ENCODE data around the gene PGRMC2. TPM values are rescaled to one million over a fixed set of nuclear protein-coding genes. Genes with fewer than 3 reads are reported as not detected.
"Not testable (repeated sequence)": the region's sequence is repeated elsewhere in the genome, so short reads cannot be mapped to it uniquely, and the experiment has no call there.

The PGRMC2 gene
- total RNA-seq, 1 donor from 2014 or later = 28.1 TPM

DNA sequence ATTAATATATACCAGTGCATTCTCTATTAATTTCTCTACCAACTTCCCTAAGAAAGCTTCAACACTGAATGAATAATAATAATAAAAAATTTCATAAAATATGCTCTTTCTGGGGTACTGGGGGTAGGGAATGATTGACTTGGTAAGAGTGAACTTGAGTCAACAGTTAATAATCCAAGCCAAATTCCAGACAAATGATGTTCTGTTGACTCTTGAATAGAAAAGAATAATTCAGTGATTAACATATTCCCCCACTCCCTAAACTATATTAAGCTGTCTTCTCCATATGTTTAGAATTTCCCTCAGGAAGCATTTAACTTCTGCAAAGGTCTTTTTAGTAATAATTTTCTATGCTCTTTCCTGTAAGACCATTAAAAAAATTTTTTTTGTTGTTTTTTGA, 12.3 kb downstream of the PGRMC2 start:
- FAIRE-seq (no peak), DNase-seq (ENCODE audit: low spot score in 2 of 2) (no peak)

DNA sequence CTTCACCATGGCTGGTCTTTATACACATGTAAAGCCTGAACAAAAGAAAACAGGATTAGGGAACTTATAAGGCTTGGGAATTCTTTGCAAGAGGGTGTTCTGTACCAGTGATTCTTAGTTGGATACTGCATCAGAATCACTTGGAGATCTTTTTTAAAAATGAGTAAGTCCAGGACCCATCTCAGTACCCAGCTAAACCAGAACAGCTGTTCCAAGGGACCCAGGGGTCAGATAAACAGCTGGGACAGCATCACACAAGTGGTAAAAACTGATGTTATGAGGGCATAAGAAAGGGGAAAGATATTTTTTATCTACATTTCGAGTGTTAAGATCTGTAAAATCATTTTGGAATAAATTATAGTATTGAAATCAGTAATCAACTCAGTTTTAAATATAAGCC, 16.1 kb downstream of the PGRMC2 start:
- FAIRE-seq (no peak), DNase-seq (ENCODE audit: low spot score in 2 of 2) (no peak)

DNA sequence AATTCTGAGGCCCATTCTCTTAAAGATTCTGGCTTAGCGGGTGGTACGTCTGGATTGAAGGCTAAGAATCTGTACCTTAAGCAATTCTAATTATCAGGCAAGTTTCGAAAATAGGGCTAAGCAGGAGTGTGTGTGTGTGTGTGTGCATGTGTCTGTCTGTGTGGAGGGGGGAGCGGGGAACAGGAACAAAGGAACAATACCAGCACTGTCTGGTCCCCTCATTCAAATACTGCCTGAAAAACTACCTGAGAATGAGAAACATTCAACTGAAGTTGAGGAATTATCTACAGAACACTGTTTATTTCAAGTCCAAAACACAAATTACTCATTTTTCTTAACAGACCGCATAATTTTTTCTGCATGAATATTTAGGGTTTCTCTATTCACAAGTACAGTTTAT, 18.6 kb downstream of the PGRMC2 start:
- FAIRE-seq = no peak
- no peak for DNase-seq (ENCODE audit: low spot score in 2 of 2)

DNA sequence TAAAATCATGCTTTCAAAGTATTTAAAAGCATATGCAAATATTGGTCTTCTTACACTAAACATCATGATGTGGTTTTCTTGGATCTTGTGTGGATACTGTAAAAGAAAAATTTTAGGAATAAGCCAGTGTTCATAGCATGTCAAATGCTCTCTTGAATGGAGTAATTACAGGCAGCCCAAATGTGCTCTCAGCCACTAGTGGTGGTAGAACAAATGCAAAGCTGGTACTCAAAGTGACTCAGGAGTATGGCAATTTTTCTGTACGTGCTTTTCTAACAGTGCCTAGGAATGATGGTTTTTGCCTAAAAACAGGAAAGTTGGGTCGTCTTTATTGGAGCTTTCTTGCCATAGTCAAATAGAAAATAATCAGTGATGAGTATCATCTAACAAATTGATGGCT, 19.9 kb downstream of the PGRMC2 start:
- DNase-seq (ENCODE audit: low spot score in 2 of 2) (no peak), FAIRE-seq (no peak)

DNA sequence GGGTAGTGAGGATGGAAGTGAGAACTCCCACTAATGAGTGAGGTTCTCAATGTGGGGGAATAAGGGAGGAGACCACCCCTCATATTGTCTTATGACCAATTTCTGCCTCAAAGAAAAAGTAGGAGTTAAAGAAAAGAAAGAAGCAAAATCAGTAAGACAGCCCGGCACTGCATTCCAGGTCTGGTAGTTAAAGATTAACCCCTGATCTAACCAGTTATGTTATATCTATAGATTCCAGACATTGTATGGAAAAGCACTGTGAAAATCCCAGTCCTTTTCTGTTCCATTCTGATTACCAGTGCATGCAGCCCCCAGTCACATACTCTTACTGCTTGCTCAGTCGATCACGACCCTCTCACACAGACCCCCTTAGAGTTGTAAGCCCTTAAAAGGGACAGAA, 20.4 kb downstream of the PGRMC2 start:
- not testable (repeated sequence) for FAIRE-seq; DNase-seq (ENCODE audit: low spot score in 2 of 2)

DNA sequence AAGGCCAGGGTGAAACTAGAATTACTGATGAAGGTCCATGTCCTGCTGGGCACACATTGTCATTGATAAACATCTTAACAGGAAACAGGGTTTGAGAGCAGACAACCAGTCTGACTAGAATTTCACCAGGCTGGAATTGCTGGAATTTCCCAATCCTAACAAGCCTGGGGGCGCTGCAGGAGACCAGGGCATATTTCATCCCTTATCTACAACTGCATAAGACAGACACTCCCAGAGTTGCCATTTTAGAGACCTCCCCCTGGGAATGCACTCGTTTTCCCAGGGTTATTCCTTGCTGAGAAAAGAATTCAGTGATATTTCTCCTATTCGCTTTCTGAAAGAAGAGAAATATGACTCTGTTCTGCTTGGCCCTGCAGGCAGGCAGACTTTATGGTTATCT, 22.1 kb downstream of the PGRMC2 start:
- not testable (repeated sequence) for FAIRE-seq; DNase-seq (ENCODE audit: low spot score in 2 of 2)

DNA sequence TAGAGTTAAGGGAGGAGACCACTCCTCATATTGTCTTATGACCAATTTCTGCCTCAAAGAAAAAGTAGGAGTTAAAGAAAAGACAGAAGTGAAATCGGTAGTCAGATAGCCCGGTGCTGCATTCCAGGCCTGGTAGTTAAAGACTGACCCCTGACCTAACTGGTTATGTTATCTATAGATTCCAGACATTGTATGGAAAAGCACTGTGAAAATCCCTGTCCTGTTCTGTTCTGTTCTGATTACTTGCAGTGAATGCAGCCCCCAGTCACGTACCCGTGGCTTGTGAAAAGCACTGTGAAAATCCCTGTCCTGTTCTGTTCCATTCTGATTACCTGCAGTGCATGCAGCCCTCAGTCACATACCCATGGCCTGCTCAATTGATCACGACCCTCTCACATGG, 27.7 kb downstream of the PGRMC2 start:
- DNase-seq (ENCODE audit: low spot score in 2 of 2); FAIRE-seq: not testable (repeated sequence)

DNA sequence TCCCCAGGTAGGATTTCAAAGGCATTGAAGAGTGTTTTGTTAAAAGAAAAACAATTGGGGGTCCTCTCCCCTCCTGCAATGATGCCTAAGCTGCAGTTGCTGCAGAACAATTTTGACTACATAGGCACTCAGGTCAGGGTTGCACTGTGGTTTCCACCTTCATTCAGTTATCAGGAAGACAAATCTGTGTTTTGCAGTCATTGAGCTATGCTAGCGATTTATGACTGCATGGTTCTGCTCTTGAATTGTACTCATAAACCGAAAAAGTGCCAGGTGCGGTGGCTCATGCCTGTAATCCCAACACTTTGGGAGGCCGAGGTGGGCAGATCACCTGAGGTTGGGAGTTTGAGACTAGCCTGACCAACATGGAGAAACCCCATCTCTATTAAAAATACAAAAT, 29.4 kb downstream of the PGRMC2 start:
- not testable (repeated sequence) for DNase-seq (ENCODE audit: low spot score in 2 of 2); FAIRE-seq

DNA sequence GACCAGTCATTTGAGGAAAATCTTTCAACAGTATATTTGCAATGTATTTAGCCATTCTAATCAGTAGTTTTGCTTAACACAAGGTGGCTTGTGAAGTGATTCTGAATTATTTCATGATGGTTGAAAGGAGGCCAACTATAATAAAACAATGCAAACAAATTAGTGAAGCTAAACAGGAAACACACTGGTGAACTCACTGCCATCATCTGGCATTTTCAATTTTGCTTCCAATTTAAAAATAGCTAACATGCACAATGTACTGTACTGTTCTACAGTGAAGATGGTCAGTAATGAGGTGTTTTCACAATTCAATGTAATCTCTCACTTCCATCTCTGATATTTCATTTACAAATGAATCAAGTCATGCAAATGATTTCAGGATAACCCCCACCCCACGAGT, 31.1 kb downstream of the PGRMC2 start:
- FAIRE-seq (no peak), DNase-seq (ENCODE audit: low spot score in 2 of 2) (no peak)

DNA sequence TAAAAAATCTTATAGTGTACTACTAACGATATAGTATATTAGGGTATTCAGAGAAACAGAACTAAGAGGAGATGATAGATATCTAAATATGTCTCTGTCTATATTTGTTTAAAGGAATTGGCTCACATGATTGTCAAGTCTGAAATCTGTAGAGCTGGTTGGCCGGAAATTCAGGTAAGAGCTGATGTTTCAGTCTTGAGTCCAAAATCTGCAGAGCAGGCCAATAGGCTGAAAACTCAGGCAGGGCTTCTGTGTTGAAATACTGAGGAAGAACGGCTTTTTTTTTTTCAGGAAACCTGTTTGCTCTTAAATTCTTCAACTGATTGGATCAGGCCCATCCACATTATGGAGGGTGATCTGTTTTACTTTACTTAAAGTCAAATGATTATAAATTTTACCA, 31.7 kb downstream of the PGRMC2 start:
- no peak for DNase-seq (ENCODE audit: low spot score in 2 of 2)
- no peak for FAIRE-seq

DNA sequence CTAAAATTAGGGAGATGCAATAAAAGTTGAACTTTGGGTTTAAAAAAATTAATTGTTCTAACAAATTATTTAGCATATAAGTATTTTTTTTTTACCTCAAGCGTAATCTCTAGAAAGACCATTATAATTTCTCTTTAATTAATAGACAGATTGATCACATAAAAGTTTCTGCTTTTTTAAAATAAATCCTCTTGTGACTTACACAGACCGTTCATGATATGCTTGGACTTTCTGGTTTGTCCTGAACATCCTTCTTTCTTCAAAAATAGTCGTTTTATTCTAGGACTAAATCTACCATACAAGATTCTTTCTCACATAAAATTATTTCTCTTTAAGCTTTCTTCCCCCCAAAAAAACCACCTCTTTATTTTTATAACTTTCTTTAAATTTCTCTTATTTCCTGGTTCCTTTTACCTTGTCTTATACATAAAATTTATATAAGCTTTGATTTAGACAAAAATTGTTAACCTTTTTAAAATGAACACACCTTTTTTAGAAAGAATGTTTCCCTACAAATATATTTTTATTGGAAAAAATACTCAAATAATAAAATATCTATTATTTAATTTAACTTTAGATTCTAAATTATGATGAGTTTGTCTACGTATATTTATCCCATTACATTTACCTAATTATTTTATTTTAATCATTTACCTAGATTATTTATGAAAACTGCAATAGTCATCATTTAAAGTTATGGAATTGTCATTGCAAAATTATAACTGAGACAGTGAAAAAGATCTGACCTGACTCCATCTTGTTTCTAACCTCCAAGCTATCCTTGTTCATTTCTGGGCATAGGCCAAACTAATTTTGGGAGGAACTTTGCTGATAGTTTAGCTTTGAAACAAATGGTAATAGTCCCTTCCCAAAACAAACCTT, 37.6 kb downstream of the PGRMC2 start:
- no peak for DNase-seq (ENCODE audit: low spot score in 2 of 2)
- peak; percentile 85 for FAIRE-seq

DNA sequence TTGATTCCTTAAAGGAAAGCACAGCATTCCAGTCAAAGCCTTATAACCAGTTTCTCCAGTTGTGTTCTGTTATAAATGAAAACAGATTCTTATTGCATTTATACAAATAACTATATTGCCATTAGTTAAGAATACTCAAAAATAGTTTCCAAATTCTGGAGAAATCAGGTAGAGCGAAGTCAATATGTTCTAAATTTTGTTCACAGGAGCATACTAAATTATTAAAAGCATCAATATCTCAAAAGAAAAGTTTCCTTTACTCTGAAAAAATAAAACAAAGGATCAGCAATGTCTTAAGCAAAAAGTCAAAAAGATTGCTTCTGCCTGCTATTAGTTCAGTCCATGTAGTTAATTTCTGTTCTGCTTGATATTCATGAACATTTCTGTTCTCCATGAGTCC, 39.7 kb downstream of the PGRMC2 start:
- no peak for DNase-seq (ENCODE audit: low spot score in 2 of 2)
- no peak for FAIRE-seq

DNA sequence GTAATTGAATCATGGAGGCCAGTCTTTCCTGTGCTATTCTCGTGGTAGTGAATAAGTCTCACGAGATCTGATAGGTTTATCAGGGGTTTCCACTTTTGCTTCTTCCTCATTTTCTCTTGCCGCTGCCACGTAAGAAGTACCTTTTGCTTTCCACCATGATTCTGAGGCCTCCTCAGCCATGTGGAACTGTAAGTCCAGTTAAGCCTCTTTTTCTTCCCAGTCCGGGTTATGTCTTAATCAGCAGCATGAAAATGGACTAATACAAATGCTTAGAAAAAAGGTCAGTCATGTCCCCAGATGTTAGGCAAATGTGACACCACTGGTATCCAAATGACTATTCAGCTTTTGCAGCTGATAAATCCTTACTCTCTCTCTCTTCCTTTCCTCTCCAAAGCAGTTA, 42.2 kb downstream of the PGRMC2 start:
- not testable (repeated sequence) for FAIRE-seq

DNA sequence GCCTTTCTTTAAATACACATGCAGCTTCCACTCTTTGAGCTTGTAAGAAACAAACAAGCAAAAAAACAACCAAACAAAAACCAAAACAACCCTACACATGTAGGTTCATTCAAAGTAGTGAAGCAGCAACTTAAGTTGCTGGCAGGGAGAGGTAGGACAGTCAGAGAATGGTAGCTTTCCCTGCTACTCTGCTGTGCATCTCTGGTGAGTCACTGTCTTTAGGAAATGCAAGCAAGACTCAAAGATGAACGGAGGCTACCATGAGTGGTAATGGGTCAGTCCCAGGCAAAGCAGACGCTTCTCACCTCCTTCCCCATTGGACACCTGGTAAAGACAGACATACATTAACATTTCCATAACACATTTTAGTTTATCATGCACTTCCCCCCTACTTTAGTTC, 43.2 kb downstream of the PGRMC2 start:
- DNase-seq (ENCODE audit: low spot score in 2 of 2) (no peak), FAIRE-seq (no peak)

More for the DNA sequence above, 42.2 kb downstream of the PGRMC2 start:
- DNase-seq (ENCODE audit: low spot score in 2 of 2) = not testable (repeated sequence)

DNA sequence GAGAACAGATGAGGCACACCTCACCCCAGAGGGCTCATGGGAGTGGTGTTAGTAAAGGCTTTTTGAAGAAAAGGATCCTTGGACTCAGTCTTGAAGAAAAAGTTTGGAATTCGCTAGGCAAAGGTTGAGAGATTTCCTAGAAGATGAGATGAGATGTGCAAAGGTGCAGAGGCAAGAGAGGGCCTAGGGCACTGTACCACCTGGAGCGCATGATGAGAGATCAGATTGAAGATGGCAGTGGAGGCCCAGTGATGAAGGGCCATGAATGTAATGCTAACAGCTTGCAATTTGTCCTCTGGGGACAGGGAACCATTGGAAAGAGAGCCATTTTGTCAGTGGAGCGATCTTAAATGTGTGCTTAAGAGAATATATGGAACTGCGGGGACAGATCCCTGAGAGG, 45.0 kb downstream of the PGRMC2 start:
- FAIRE-seq = no peak
- no peak for DNase-seq (ENCODE audit: low spot score in 2 of 2)

DNA sequence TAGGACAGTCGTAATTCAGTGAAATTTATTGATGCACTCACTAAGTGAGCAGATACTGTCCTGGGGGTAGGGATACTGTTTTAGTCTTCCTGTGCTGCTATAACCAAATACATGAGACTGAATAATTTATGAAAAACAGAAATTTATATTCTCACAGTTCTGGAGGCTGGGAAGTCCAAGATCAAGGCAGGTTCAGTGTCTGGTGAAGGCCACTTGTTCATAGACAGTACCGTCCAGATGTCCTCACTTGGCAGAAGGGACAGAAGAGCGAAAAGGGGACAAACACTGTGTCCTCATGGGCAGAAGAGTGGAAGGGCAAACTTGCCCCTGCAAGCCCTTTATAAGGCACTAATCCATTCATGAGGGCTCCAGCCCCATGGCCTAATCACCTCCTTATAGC, 45.6 kb downstream of the PGRMC2 start:
- DNase-seq (ENCODE audit: low spot score in 2 of 2) (no peak), FAIRE-seq (no peak)

DNA sequence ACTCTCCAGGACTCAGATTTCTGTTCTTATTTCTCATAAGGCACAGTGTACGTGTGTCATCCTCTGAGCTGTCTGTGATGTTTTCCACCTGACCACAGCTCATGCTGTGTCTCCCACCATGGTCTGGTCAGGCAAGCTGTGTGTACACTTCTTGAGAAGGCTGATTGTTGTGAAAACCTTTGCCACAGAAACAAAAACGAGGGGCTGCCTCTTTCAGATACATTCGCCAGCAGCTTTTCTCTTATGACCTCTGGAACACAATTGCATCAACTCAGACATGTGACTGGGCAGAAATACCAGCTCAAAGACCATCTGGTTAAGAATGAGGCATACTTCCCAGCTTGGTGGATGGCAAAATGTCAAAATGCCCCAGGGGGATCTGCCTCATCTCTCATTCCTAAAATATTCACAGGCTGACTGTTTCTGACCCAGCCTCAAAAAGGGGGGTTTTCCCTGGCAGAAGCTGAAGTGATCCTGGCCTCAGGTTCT, 46.1 kb downstream of the PGRMC2 start:
- no peak for FAIRE-seq
- no peak for DNase-seq (ENCODE audit: low spot score in 2 of 2)

DNA sequence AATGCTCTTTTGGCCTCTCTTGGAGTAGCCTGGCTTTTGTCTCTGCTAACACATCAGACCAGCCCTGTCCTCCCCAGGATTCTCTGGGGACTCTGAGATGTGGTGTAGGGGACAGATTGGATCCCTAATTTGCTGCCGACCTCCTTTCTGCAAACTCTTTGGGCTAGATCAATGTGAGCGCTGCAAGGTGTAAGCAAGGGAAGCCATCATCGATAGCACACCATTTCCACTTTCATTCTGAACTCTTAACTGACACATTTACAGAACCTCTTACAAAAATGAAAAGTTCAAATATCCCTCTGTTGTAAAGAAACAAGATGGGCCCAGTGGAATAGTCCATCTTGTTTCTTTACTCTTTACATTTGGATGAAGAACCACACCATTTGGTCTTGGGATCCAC, 46.6 kb downstream of the PGRMC2 start:
- FAIRE-seq (no peak), DNase-seq (ENCODE audit: low spot score in 2 of 2) (no peak)

DNA sequence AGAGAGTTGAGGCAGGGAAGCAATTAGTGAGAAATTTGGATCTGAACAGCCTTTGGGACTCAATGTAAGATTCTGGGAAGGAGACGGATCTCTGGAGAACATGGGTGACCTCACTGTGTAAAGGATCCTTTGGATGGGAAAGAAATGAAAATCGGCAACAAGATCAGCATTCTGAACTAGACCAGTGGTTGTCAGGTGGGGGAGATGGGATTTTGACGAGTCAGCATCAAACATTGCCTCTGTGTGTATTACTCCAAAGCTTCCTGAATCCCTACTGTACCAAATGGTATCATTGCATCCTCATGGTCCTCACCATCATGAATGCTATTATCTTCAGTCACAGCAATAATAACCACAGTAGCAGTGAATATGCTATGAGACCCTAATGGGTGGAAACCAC, 52.8 kb downstream of the PGRMC2 start:
- DNase-seq (ENCODE audit: low spot score in 2 of 2) (no peak), FAIRE-seq (no peak)

DNA sequence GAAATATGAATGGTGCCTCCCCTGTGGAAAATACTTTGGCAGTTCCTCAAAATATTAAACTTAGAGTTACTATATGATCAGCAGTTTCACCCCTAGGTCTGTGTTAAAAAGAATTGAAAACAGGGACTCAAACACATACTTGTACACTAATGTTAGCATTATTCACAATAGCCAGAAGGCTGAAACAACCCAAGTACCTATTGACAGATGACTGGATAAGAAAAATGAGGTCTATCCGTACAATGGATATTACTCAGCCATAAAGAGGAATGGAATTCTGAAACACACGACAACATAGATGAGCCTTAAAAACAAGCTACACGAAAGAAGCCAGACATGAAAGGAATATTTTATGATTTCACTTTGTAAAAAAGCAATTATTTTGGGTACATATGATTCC, 54.9 kb downstream of the PGRMC2 start:
- DNase-seq (ENCODE audit: low spot score in 2 of 2) (no peak), FAIRE-seq (no peak)

DNA sequence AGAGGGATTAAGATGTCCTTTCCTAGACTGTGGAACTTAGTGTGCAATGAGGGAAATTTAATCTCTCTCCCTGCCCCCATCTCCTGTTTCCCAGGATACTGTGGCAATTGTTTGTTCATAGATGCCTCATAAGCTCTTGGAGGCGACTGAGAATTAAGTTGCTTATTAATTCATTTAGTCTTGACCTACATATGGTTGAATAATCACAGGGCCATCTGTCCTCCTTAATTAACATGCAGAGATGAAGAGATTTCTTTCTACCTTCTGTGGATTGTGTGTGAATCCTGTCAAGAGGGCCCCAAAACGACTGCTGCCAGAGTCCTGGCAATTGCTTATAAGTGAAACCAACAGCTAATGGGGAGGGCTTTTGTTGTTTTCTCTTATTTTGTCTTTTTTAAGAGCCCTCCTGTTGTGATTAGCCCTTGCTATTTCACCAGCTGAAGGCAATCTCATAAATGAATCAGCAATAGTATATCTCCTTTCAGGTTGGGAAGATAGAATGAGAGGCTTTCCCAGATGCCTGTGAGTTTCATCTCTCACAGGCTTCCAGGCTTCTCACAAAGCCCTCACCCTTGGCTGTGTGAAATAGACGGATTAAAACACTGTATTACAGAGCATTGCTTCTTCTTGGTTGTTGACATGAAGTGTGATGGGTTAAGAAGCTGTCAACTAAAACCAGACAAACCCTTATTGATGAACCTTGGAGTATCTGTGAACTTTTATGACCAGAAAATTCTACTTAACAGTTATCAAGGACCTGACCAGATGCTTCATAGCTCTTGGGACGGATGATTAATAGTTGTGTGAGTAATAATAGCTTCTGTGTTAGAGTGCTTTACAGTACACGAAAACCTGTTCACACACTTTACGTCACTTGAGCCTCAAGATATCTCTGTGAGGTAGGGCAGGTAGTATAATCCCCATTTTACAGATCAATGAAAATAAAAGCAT, 58.5 kb downstream of the PGRMC2 start:
- DNase-seq (ENCODE audit: low spot score in 2 of 2) (no peak), FAIRE-seq (no peak)
